ENCODE data around the gene DUSP21.

DNA sequence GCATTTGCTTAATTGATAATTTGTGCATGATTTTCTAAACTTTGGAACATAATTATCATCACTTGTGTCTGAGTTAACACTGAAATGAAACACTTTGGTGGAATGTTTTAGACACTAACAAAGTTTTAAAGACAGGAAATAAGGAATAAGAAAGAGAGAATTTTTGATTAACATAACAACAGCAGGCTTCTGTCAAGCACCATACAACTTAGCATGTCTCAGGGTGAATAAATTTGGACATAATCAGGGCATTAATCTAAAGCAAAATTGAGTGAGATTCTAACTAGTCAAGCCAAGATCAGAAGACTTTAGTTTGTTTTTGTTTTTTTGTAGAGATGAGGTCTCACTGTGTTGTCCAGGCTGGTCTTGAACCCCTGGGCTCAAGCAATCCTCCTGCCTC is 28.1 kb upstream of the DUSP21 start:
- TF ChIP-seq, protein P1, sequence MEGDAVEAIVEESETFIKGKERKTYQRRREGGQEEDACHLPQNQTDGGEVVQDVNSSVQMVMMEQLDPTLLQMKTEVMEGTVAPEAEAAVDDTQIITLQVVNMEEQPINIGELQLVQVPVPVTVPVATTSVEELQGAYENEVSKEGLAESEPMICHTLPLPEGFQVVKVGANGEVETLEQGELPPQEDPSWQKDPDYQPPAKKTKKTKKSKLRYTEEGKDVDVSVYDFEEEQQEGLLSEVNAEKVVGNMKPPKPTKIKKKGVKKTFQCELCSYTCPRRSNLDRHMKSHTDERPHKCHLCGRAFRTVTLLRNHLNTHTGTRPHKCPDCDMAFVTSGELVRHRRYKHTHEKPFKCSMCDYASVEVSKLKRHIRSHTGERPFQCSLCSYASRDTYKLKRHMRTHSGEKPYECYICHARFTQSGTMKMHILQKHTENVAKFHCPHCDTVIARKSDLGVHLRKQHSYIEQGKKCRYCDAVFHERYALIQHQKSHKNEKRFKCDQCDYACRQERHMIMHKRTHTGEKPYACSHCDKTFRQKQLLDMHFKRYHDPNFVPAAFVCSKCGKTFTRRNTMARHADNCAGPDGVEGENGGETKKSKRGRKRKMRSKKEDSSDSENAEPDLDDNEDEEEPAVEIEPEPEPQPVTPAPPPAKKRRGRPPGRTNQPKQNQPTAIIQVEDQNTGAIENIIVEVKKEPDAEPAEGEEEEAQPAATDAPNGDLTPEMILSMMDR (IDR thresholded peaks at IDR 0.05; ENCODE audit: borderline replicate concordance, extremely low read depth, low read length, poor library complexity, severe bottlenecking), result no peak
- TF ChIP-seq EZH2 (IDR thresholded peaks at IDR 0.05; ENCODE audit: borderline replicate concordance, low read depth, low read length, severe bottlenecking), result no peak

All from DND-41 (cell line).